ENCODE measurements around the gene SLC16A9.

Gene SLC16A9

GRCh38 chr10:59625721-59626522 lies 83.7 kb downstream of the SLC16A9 start:
- peak; percentile 1 for DNase-seq

- no peak for DNase-seq
Measured at GRCh38 chr10:59624951-59625350, 84.7 kb downstream of the SLC16A9 start.

- DNase-seq: no peak
Measured at GRCh38 chr10:59624136-59624535, 85.5 kb downstream of the SLC16A9 start.

- DNase-seq: no peak
Measured at GRCh38 chr10:59623133-59624121, 86.2 kb downstream of the SLC16A9 start.

GRCh38 chr10:59622320-59623132 lies 87.1 kb downstream of the SLC16A9 start:
- peak; percentile 4 for DNase-seq

GRCh38 chr10:59621771-59622170 lies 87.9 kb downstream of the SLC16A9 start:
- DNase-seq: no peak

GRCh38 chr10:59618666-59619065 lies 91.0 kb downstream of the SLC16A9 start:
- no peak for DNase-seq

GRCh38 chr10:59617996-59618395 lies 91.7 kb downstream of the SLC16A9 start:
- no peak for DNase-seq

GRCh38 chr10:59611048-59611447 lies 98.6 kb downstream of the SLC16A9 start:
- no peak for DNase-seq

GRCh38 chr10:59607970-59608369 lies 101.7 kb downstream of the SLC16A9 start:
- DNase-seq: no peak

- DNase-seq: no peak
Measured at GRCh38 chr10:59606551-59606961, 103.1 kb downstream of the SLC16A9 start.

- no peak for DNase-seq
Measured at GRCh38 chr10:59601985-59602384, 107.7 kb downstream of the SLC16A9 start.

All from NCI-H510A (cell line).